ENCODE data around the gene PGAM4.

DNA sequence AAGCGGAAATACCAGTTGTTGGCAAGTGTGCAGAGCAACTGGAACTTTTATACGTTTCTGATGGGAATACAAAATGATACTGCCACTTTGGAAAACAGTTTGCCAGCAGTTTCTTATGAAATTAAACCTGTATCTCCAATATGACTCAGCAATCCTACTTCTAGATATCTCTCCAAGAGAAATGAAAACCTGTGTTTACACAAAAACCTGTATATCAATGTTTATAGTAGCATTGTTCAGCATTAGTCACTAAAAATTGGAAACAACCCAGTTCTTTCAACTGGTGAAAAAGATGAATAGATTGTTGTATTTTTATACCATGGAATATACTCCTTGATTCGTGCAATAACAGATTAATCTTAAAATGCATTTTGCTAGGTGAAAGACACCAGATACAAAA is 32.1 kb downstream of the PGAM4 start:
- TF ChIP-seq, protein P1, sequence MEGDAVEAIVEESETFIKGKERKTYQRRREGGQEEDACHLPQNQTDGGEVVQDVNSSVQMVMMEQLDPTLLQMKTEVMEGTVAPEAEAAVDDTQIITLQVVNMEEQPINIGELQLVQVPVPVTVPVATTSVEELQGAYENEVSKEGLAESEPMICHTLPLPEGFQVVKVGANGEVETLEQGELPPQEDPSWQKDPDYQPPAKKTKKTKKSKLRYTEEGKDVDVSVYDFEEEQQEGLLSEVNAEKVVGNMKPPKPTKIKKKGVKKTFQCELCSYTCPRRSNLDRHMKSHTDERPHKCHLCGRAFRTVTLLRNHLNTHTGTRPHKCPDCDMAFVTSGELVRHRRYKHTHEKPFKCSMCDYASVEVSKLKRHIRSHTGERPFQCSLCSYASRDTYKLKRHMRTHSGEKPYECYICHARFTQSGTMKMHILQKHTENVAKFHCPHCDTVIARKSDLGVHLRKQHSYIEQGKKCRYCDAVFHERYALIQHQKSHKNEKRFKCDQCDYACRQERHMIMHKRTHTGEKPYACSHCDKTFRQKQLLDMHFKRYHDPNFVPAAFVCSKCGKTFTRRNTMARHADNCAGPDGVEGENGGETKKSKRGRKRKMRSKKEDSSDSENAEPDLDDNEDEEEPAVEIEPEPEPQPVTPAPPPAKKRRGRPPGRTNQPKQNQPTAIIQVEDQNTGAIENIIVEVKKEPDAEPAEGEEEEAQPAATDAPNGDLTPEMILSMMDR (conservative IDR thresholded peaks at IDR 0.05) = no peak
- no peak for TF ChIP-seq ZFX (IDR thresholded peaks at IDR 0.05)

All from C4-2B (cell line).